ENCODE data around the gene SRL.

The SRL gene

GRCh38 chr16:4194661-4195060 lies 47.2 kb downstream of the SRL start:
- Histone ChIP-seq H3K27ac (no peak overlapping the region), H3K36me3 (peaks cover 0 to 12% (median 6%) of the 10 kb centered on the region in 3 donors)
- intact Hi-C loops (cut with DNase I; ENCODE audit: low total_unique reads), result no loop called here

GRCh38 chr16:4193920-4194319 lies 48.0 kb downstream of the SRL start:
- no peak for DNase-seq
- Histone ChIP-seq H3K4me3 (no peak overlapping the region), H3K27ac (no peak overlapping the region), H3K36me3 (peaks cover 0 to 12% (median 6%) of the 10 kb centered on the region in 3 donors), H3K4me1 (no peaks in the 10 kb centered on the region), H3K9me3 (no peaks in the 10 kb centered on the region), H3K27me3 (no peaks in the 10 kb centered on the region)
- intact Hi-C loops (cut with DNase I; ENCODE audit: low total_unique reads), result no loop called here
- no peak for TF ChIP-seq CTCF (IDR thresholded peaks at IDR 0.05)

More at GRCh38 chr16:4194661-4195060, 47.2 kb downstream of the SRL start:
- H3K27me3 ChIP-seq, result no peaks in the 10 kb centered on the region
- no peak for TF ChIP-seq CTCF (IDR thresholded peaks at IDR 0.05)
- H3K4me1 ChIP-seq, result no peaks in the 10 kb centered on the region
- no peaks in the 10 kb centered on the region for H3K9me3 ChIP-seq
- no peak overlapping the region for H3K4me3 ChIP-seq
- no peak for DNase-seq

- Histone ChIP-seq H3K9me3 (no peaks in the 10 kb centered on the region), H3K4me1 (no peaks in the 10 kb centered on the region), H3K27me3 (no peaks in the 10 kb centered on the region), H3K4me3 (no peak overlapping the region), H3K27ac (no peak overlapping the region), H3K36me3 (peaks cover 0 to 12% (median 6%) of the 10 kb centered on the region in 3 donors)
- DNase-seq, result no peak
- no peak for TF ChIP-seq CTCF (IDR thresholded peaks at IDR 0.05)
- intact Hi-C loops (cut with DNase I; ENCODE audit: low total_unique reads), result no loop called here
Observed at GRCh38 chr16:4192206-4192605, 49.7 kb downstream of the SRL start.

- Histone ChIP-seq H3K27me3 (no peaks in the 10 kb centered on the region), H3K27ac (no peak overlapping the region), H3K4me1 (no peaks in the 10 kb centered on the region), H3K9me3 (no peaks in the 10 kb centered on the region), H3K36me3 (peaks cover 0 to 12% (median 6%) of the 10 kb centered on the region in 3 donors), H3K4me3 (no peak overlapping the region)
- intact Hi-C loops (cut with DNase I; ENCODE audit: low total_unique reads), result no loop called here
- no peak for TF ChIP-seq CTCF (IDR thresholded peaks at IDR 0.05)
- no peak for DNase-seq
Observed at GRCh38 chr16:4190712-4191333, 51.1 kb downstream of the SRL start.

GRCh38 chr16:4190086-4190485 lies 51.8 kb downstream of the SRL start:
- Histone ChIP-seq H3K4me1 (no peaks in the 10 kb centered on the region), H3K27me3 (no peaks in the 10 kb centered on the region), H3K27ac (no peak overlapping the region), H3K9me3 (no peaks in the 10 kb centered on the region), H3K4me3 (no peak overlapping the region), H3K36me3 (peaks cover 0 to 12% (median 6%) of the 10 kb centered on the region in 3 donors)
- intact Hi-C loops (cut with DNase I; ENCODE audit: low total_unique reads), result no loop called here
- TF ChIP-seq CTCF (IDR thresholded peaks at IDR 0.05), result no peak
- DNase-seq, result no peak

Measured in tibial artery (tissue), 4 donors.